Measurements from ENCODE around the gene TRIP12. TPM values are rescaled to one million over a fixed set of nuclear protein-coding genes. Genes with fewer than 3 reads are reported as not detected.

Gene TRIP12
- total RNA-seq, 1 experiment from 2014 or later = 175 TPM

DNA sequence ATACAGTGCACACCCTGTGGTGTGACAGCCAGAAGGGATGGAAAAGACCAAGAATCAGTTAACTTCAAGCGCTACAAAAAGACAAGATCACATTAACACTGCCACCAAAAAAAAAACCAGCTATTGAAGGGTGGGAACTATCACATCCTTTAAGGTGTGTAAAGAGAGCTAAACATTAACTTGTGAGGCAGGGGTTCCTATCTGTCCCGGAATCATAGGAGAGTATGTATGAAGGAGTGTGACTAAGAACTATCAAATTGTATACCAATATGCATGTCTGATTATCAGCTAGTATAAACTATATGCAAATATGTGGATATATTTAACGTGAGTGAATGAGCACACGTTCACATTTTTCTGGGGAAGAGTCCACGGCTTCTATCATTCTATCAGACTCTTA lies 119.0 kb downstream of the TRIP12 start:
- Histone ChIP-seq H3K4me1 (ENCODE audit: control insufficient read depth in 1 of 2, insufficient read depth in 2 of 2, low read length in 2 of 2) (no peaks in the 10 kb centered on the region), H3K9me3 (ENCODE audit: control insufficient read depth in 1 of 2, insufficient read depth in 1 of 2, low read depth in 1 of 2, low read length in 2 of 2) (no peaks in the 10 kb centered on the region), H3K27me3 (ENCODE audit: insufficient read depth, low read length) (no peaks in the 10 kb centered on the region), H3K9ac (ENCODE audit: low read length) (no peak overlapping the region), H2AFZ (ENCODE audit: low read depth, low read length, poor library complexity, severe bottlenecking) (no peak overlapping the region), H3K36me3 (ENCODE audit: control insufficient read depth in 1 of 2, insufficient read depth in 2 of 2, low read length in 2 of 2) (peaks cover 19 to 32% of the 10 kb centered on the region in 2 experiments), H3K4me2 (ENCODE audit: low read length) (no peak overlapping the region), H3K27ac (ENCODE audit: low read depth, low read length) (no peak overlapping the region), H3K4me3 (replicated peaks in 1 of 2; ENCODE audit: low read depth in 1 of 2, low read length in 2 of 2) (no peak overlapping the region), H4K20me1 (ENCODE audit: insufficient read depth) (no peaks in the 10 kb centered on the region), H3K9me2 (ENCODE audit: insufficient read depth) (no peaks in the 10 kb centered on the region), H3K79me2 (ENCODE audit: insufficient read depth, low read length) (no peaks in the 10 kb centered on the region)
- ChIA-PET POLR2A (no interaction called here), RAD21 (ENCODE audit: low non-redundant PET in 1 of 2, low total read pairs in 2 of 2, uncharacterized antibody in 2 of 2, unreplicated experiment in 2 of 2) (no interaction called here), CTCF (interaction anchor here (1.4 kb wide), 1 partner anchor 22 kb away, joined by 3 read pairs; no protein-coding TSS in a partner anchor)
- DNase-seq (ENCODE audit: low read depth, low spot score) (no peak), ATAC-seq (no peak)
- no TSS peak for BruUV-seq (replicated peaks)
- TF ChIP-seq SIN3A (IDR thresholded peaks at IDR 0.05; ENCODE audit: low read depth) = no peak
- no peak for TF ChIP-seq CEBPB (IDR thresholded peaks at IDR 0.05; ENCODE audit: low read depth)
- TF ChIP-seq CBX3 (IDR thresholded peaks at IDR 0.05; ENCODE audit: low read depth) = no peak
- TF ChIP-seq, protein P1, sequence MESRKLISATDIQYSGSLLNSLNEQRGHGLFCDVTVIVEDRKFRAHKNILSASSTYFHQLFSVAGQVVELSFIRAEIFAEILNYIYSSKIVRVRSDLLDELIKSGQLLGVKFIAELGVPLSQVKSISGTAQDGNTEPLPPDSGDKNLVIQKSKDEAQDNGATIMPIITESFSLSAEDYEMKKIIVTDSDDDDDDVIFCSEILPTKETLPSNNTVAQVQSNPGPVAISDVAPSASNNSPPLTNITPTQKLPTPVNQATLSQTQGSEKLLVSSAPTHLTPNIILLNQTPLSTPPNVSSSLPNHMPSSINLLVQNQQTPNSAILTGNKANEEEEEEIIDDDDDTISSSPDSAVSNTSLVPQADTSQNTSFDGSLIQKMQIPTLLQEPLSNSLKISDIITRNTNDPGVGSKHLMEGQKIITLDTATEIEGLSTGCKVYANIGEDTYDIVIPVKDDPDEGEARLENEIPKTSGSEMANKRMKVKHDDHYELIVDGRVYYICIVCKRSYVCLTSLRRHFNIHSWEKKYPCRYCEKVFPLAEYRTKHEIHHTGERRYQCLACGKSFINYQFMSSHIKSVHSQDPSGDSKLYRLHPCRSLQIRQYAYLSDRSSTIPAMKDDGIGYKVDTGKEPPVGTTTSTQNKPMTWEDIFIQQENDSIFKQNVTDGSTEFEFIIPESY (IDR thresholded peaks at IDR 0.05; ENCODE audit: extremely low read depth, insufficient replicate concordance, low read length) = no peak
- TF ChIP-seq ELF1 (IDR thresholded peaks at IDR 0.05; ENCODE audit: borderline replicate concordance, low read depth) = no peak
- no peak for TF ChIP-seq POLR2AphosphoS5 (IDR thresholded peaks at IDR 0.05; ENCODE audit: low read depth, low read length)
- no peak for TF ChIP-seq POLR2A (IDR thresholded peaks at IDR 0.05; ENCODE audit: borderline replicate concordance, extremely low read depth, insufficient read depth, insufficient read length)
- TF ChIP-seq, protein P2, sequence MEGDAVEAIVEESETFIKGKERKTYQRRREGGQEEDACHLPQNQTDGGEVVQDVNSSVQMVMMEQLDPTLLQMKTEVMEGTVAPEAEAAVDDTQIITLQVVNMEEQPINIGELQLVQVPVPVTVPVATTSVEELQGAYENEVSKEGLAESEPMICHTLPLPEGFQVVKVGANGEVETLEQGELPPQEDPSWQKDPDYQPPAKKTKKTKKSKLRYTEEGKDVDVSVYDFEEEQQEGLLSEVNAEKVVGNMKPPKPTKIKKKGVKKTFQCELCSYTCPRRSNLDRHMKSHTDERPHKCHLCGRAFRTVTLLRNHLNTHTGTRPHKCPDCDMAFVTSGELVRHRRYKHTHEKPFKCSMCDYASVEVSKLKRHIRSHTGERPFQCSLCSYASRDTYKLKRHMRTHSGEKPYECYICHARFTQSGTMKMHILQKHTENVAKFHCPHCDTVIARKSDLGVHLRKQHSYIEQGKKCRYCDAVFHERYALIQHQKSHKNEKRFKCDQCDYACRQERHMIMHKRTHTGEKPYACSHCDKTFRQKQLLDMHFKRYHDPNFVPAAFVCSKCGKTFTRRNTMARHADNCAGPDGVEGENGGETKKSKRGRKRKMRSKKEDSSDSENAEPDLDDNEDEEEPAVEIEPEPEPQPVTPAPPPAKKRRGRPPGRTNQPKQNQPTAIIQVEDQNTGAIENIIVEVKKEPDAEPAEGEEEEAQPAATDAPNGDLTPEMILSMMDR (IDR thresholded peaks at IDR 0.05 in 2 of 3, conservative IDR thresholded peaks at IDR 0.05 in 1 of 3; ENCODE audit: borderline replicate concordance in 1 of 3, insufficient read depth in 1 of 3, low read depth in 2 of 3, low read length in 2 of 3) = no peak
- TF ChIP-seq TCF7L2 (IDR thresholded peaks at IDR 0.05; ENCODE audit: borderline replicate concordance, extremely low read depth, insufficient read depth, insufficient read length) = no peak
- TF ChIP-seq ZFX (IDR thresholded peaks at IDR 0.05) = no peak
- TF ChIP-seq YY1 (IDR thresholded peaks at IDR 0.05; ENCODE audit: extremely low read depth, insufficient replicate concordance, low read depth, low read length) = no peak
- intact Hi-C loops (cut with micrococcal nuclease) = loop anchor here (10.0 kb wide), 1 partner anchor 362 kb away; no protein-coding TSS in a partner anchor
